Uterine smooth muscle cell (primary cell): ENCODE measurements around the gene MEOX2. TPM values are rescaled to one million over a fixed set of nuclear protein-coding genes. Genes with fewer than 3 reads are reported as not detected.

ENCODE experiments used
- total RNA-seq: library from RNA; depleted of rRNA; stranded (reverse); fragments of >200 nt; gene quantifications from 2 replicates; pipeline ENCODE4 v1.2.3, GENCODE V29; 2014

MEOX2 gene
- under 0.01 TPM in 2 replicates for total RNA-seq

GRCh38 chr7:15686295-15686956 lies at the start of gene MEOX2:
Gene MEOX2, minus strand, starts transcription at chr7:15686683. Its CDS starts 281 bp downstream, at chr7:15686402.

GRCh38 chr7:15561835-15562234 lies 124.6 kb downstream of the MEOX2 start, which contains the start of gene AGMO:
Gene AGMO, minus strand, starts transcription at chr7:15562015.

Other genes with a start within 250 kb of the MEOX2 start
- not detected in 2 replicates for gene AGMO, start 124.7 kb downstream of the MEOX2 start, total RNA-seq